ENCODE measurements around the gene VARS2. TPM values are rescaled to one million over a fixed set of nuclear protein-coding genes. Genes with fewer than 3 reads are reported as not detected.

VARS2 gene
- total RNA-seq, 1 experiment from 2014 or later, result 39.8 TPM

GRCh38 chr6:30875244-30876038, 38.6 kb upstream of the VARS2 start:
- no peak for TF ChIP-seq JUND (IDR thresholded peaks at IDR 0.05)
- TF ChIP-seq, protein P1, sequence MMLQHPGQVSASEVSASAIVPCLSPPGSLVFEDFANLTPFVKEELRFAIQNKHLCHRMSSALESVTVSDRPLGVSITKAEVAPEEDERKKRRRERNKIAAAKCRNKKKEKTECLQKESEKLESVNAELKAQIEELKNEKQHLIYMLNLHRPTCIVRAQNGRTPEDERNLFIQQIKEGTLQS (IDR thresholded peaks at IDR 0.05), result no peak
- no peak for TF ChIP-seq EGR1 (IDR thresholded peaks at IDR 0.05; ENCODE audit: low read depth)
- TF ChIP-seq CEBPB (IDR thresholded peaks at IDR 0.05; ENCODE audit: low read depth), result no peak
- no peak for TF ChIP-seq FOSL1 (IDR thresholded peaks at IDR 0.05; ENCODE audit: low read depth)
- no peak for TF ChIP-seq RAD21 (IDR thresholded peaks at IDR 0.05; ENCODE audit: low read depth)
- no peak for TF ChIP-seq YY1 (IDR thresholded peaks at IDR 0.05; ENCODE audit: extremely low read depth, insufficient replicate concordance, low read depth, low read length)
- DNase-seq (ENCODE audit: low read depth, low spot score), result no peak
- Histone ChIP-seq H3K9me2 (ENCODE audit: insufficient read depth) (no peaks in the 10 kb centered on the region), H2AFZ (ENCODE audit: low read depth, low read length, poor library complexity, severe bottlenecking) (no peak overlapping the region), H3K4me3 (replicated peaks in 1 of 2; ENCODE audit: low read depth in 1 of 2, low read length in 2 of 2) (no peak overlapping the region), H3K79me2 (ENCODE audit: insufficient read depth, low read length) (no peaks in the 10 kb centered on the region), H3K27me3 (ENCODE audit: insufficient read depth, low read length) (no peaks in the 10 kb centered on the region), H3K4me1 (ENCODE audit: control insufficient read depth in 1 of 2, insufficient read depth in 2 of 2, low read length in 2 of 2) (peaks cover 20 to 40% of the 10 kb centered on the region in 2 experiments; a peak in 3 of 4 replicates), H3K9ac (ENCODE audit: low read length) (no peak overlapping the region), H3K27ac (ENCODE audit: low read depth, low read length) (peak overlapping the region; percentile 20; the same call in 1 of the 2 replicates), H4K20me1 (ENCODE audit: insufficient read depth) (no peaks in the 10 kb centered on the region), H3K9me3 (ENCODE audit: control insufficient read depth in 1 of 2, insufficient read depth in 1 of 2, low read depth in 1 of 2, low read length in 2 of 2) (peaks cover 4 to 7% of the 10 kb centered on the region in 2 experiments; a peak in 2 of 4 replicates), H3K36me3 (ENCODE audit: control insufficient read depth in 1 of 2, insufficient read depth in 2 of 2, low read length in 2 of 2) (no peaks in the 10 kb centered on the region), H3K4me2 (ENCODE audit: low read length) (peak overlapping the region; percentile 31)
- intact Hi-C loops (cut with micrococcal nuclease), result no loop called here
- ATAC-seq, result no peak
- no TSS peak for BruUV-seq (replicated peaks)
- ChIA-PET RAD21 (ENCODE audit: low non-redundant PET in 1 of 2, low total read pairs in 2 of 2, uncharacterized antibody in 2 of 2, unreplicated experiment in 2 of 2) (no interaction called here), POLR2A (interaction anchor here (0.7 to 1.5 kb wide), 5 partner anchors 9 to 132 kb away, joined by 3 to 4 read pairs (median 3); partner anchors contain the start of gene DDR1), CTCF (interaction anchor here (5.3 kb wide), 1 partner anchor 47 kb away, joined by 34 read pairs; no protein-coding TSS in a partner anchor)
